ENCODE measurements around the gene DDX24.
A peak's percentile ranks its signal among the peaks of the same experiment; 100 is the strongest.

The DDX24 gene

GRCh38 chr14:94005324-94006073 lies 75.5 kb downstream of the DDX24 start:
- DNase-seq, result no peak

- no peak for DNase-seq
Observed at GRCh38 chr14:94004015-94004414, 77.0 kb downstream of the DDX24 start.

DNA sequence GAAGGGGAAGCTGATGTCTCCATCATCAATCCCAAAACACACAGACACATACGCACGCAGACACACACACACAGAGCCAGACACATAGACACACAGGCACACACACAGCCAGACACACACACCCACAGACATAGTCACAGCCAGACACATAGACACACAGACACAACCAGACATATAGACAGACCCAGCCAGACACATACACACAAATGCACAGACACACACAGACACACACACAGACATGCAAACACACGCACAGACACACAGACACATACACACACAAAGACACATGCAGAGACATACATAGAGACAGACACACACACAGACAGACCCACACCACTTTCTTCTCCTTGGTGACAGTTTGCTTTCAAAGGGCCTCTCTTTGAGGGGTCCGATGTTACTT lies 77.6 kb downstream of the DDX24 start:
- no peak for DNase-seq

GRCh38 chr14:94001501-94002396 lies 79.3 kb downstream of the DDX24 start:
- DNase-seq, result peak; percentile 47

DNA sequence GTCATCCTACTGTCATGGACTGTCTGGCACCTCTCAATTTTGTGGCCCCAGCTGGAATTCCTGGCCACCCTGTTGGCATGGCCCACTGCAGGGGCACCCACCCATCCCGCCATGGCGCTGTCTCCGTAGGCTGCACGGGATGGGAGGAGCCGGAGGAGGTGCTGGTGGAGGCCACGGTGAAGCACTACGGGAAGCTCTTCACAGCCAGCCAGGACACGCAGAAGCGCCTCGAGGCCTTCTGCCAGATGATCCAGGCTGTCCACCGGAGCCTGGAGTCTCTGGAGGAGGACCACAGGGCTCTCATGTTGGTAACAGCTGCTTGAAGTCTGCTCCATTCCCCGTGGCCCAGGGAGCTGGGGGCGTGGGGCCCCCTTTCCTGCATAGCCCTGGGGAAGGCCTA lies 80.0 kb downstream of the DDX24 start:
- no peak for DNase-seq

- DNase-seq, result no peak
Observed at GRCh38 chr14:94000267-94000666, 80.7 kb downstream of the DDX24 start.

GRCh38 chr14:93999573-93999972 lies 81.4 kb downstream of the DDX24 start:
- no peak for DNase-seq

DNA sequence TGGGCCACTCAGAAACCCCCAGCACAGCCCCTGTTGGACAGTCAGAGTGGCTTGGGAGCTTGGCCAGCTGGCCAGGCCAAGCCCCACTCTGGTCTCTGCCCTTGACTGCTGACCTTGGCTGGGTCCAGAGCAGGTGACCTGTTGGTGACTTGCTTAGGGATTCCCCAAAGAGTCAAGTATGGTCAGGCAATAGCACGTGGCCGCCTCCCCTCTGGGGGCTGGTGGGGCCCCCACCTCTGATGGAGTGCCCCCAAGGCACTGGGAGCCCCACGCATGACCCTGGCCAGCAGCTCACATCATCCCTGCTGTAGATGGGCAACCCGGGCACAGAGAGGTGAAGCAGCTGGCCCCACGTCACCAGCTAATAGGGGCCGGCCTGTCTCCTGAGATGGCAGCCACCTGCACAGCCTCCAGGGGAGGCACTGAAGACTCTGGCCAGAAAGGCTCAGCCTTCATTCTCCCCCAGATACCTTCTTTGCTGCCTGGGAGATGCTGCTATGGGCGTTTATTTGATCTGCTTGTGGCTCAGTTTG lies 82.1 kb downstream of the DDX24 start:
- DNase-seq, result no peak

All from activated CD4-positive, alpha-beta T cell treated with anti-CD3 and anti-CD28 coated beads, Interleukin-2, amount 50 U/mL, for 1 hour (primary cell).